GM18861 (cell line): ENCODE data around the gene PTK6.

ENCODE experiments used
- ATAC-seq: cut with Tn5 transposase; IDR thresholded peaks from one replicate; pipeline ENCODE4 v1.9.1; 2021; ENCODE audit not compliant: unreplicated experiment

PTK6 gene

GRCh38 chr20:63545814-63546213 lies 8.6 kb upstream of the PTK6 start:
- no peak for ATAC-seq

DNA sequence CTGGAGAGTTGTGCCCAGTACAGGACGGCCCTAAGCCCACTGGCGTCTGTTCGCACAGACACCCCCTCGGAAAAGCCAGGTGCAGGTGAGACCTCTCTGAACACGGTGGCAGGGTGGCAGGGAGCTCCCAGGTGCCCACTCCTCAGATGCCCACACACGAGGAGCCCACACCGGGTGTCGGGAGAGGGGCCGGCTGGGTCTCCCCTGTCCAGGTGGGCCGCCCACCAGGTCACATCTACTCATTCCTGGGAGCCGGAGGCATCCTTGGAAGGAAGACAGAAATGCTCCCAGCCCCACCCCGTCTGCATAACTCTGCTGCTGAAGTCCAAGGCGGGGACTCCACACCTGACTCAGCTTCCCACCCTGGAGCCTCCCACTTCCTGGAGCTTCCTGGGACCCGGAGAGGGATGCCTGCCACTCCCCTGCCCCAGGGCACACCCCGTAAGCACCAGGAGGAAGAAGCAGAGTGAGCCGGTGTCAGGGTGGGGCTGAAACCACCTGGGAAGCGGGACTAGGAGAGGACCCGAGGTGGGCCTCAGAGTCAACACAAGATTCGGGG lies 7.9 kb upstream of the PTK6 start:
- ATAC-seq: no peak

- ATAC-seq: no peak
These were observed 7.2 kb upstream of the PTK6 start for GRCh38 chr20:63544241-63544957.

DNA sequence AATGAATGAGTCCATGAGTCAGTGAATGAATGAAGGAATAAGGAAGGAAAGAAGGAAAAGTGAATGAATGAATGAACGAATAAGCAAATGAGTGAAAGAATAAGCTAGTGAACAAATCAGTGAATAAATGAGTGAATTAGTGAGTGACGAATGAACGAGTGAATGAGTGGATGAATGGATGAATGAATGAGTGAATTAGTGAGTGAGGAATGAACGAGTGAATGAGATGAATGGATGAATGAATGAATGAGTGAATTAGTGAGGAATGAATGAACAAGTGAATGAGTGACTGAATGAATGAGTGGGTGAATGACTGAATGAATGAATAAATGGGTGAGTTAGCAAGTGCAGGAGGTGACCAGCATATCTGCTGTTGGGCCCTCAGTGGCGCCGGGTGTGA lies 6.6 kb upstream of the PTK6 start:
- no peak for ATAC-seq

GRCh38 chr20:63543131-63543530 lies 6.0 kb upstream of the PTK6 start:
- ATAC-seq: no peak

DNA sequence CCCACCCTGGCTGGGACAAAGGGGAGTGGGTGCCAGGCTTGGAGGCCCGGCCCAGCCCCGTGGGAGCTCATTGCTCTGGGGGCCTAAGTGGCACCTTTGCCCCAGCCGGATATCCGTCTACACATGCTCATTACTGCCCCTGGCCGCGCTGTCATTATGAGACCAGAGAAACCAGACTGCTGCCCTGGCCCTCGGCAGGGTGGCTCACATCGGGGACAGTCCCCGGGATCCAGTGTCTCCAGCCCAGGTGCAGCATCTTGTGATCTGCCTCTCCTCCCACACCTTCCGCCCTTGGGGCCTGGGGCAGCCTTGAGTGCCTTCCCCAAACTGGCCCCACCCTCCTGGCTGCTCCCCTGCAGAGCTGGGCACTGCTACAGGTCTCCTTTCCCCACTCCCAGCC lies 5.5 kb upstream of the PTK6 start:
- no peak for ATAC-seq

DNA sequence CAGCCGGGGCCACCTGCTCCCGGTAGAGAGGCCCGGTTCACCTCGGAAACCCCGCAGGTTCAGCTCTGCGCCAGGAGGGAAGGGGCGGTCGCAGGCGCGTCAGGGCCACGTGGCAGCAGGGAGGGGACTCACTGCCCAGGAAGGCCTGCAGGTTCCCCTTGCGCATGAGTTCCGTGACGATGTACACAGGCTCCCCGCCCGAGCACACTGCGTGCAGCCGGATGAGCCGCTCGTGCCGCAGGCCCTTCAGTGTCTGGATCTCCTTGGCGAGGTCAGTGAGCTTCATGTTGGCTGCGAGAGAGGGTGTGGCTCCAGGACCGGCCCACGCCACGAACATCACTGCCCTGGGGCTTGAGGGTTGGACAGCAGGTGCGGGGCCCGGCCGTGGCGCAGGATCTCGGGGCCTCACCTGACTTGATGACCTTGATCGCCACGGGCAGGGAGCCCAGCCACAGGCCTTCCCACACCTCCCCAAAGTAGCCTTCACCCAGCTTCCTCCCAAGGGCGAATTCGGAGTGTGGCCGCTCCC lies 4.9 kb upstream of the PTK6 start:
- no peak for ATAC-seq

- no peak for ATAC-seq
These were observed 4.2 kb upstream of the PTK6 start for GRCh38 chr20:63541371-63541770.

DNA sequence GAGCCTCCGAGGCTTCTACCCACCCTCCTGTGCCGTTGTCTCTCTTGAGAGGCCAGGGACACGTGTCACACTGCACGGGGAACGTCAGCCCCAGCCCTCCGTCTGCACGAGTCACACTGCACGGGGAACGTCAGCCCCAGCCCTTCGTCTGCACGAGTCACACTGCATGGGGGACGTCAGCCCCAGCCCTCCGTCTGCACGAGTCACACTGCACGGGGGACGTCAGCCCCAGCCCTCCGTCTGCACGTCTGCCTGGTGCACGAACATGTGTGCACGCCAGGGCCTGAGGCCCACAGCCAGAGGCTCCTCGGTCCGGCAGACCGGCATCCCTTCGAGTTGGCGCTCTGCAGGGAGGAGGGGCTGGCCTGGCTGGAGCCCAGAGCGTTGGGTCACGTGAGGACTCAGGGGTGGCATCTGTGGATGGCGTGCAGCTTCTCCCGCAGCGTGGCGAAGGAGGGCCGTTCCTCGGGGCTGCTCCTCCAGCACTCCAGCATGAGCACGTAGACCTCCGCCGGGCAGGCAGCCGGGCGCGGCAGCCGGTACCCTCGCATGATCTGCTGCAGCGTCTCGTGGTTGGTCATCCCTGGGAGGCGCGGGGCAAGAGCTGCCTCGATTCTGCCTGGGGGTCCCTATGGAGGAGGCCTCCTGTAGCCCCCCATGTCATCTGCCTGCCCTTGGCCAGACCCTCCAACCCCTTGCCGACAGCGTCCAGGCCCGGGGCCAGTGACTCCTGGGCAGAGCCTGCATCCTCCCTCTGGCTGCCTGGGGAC lies 3.4 kb upstream of the PTK6 start:
- no peak for ATAC-seq

DNA sequence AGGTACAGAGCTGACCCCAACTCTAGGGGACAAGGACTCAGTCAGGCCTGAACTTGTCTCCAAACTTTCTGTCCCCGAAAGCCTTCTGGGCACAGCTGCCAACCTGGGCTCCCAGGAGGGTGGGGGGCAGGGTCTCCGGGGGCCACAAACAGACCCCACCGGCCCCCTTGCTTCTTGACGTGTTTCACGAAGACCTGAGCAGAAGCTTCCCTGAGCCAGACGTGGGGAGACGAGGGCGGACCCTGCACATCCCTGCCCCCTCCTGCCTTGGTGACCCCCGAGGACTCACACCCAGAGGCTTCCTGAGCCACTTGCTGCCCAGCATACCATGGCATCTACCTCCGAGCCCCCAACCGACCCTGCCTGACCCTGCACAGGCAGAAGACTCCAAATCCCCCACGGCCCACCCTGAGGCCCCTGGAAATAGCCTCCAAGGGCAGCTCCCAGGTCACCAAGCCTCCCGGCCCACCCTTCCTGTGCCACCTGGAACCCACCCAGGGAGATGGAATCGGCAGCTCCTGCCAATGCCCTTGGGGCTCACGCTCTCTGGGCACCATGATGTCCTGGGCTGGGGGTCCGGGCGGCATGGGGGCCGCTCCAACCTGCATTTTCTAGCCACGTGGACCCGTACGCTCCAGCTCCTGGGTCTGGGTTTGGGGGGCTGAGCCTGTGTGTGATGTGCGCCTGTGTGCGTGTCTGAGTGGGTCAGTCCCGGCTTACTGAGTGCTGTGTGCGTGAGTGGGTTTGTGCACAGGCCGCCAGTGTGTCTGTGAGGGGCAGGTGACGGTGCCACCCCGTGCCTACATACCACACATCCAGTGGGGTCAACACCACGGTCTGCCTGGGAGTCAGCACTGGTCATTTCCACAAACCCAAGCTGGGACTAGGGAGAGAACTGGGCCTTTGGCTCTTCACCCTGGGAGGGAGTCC lies 2.5 kb upstream of the PTK6 start:
- ATAC-seq: no peak

GRCh38 chr20:63539092-63539430 lies 1.9 kb upstream of the PTK6 start:
- no peak for ATAC-seq

DNA sequence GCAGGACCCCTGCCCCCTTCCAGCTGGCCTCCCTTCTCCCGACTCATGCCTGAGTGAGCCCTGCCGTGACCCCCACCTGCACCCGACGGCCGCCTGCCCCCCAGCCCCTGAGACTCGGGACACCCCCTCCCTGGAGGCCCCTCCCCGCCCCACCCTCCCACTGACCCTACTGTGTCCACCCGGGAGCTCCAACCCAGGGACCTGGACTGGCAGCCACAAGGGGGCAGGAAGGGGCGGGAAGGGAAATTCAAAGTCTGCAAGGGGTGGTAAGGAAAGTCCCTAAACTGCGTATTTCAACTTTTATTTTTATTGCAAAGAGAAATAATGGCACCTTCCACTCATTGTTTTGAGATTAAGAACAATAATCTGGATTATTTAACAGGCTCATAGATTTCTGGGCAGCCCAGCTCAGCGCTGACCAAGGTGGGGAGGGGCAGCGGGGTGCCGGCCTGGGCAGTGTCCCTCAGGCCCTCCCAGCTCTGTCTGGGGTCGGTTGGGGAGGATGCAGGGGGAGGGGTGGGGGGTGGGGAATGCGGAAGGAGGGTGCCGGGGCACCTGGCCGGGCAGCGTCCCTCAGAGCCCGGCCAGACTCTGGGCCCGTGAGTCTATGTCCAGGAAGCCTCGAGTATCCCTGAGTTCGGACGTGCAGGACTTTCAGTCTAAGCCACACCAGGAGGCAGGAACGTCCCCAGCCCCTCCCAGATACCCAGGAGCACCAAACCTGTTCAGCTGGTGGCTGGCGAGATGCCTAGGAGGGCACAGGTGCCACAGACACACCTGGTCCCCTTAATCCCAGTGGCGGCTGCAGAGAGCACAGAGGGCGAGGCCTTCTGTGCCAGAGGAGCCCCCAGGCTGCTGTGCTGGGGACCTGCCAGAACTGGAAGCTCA lies 1.3 kb upstream of the PTK6 start:
- no peak for ATAC-seq

DNA sequence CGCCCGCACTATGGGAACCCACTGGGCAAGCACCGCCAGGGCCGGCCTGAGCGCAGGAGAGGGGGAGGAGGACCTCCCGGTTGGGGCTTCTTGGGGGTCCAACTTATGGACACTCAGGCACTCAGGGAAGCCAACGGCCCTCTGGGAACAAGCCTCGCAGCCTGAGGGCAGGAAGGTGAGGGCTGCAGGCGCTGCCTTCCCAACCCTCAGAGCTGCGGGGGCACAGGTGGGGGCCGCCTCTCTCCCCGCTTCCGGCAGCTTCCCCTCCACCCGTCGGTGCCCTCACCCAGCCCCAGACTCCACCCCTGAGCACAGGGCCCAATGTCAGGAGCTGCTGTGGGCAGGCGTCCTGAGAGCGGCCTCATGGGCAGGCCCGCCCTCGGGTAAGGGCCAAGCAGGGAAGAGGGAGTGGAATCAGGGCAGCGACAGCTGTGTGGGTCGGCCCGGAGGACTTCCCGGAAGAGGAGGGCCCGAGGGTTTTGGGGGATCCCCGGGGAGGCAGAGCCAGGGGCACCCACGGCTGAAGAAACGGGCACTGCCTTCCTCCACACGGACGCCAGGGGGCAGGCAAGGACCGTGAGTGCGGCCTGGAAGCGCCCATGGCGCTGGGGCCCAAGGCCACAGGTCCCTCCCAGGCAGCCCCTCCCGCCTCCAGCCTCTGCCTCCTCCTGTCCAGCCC lies 488 bp upstream of the PTK6 start:
- peak; percentile 76 for ATAC-seq

- ATAC-seq: no peak
These were observed 767 bp downstream of the PTK6 start for GRCh38 chr20:63536241-63536977.

DNA sequence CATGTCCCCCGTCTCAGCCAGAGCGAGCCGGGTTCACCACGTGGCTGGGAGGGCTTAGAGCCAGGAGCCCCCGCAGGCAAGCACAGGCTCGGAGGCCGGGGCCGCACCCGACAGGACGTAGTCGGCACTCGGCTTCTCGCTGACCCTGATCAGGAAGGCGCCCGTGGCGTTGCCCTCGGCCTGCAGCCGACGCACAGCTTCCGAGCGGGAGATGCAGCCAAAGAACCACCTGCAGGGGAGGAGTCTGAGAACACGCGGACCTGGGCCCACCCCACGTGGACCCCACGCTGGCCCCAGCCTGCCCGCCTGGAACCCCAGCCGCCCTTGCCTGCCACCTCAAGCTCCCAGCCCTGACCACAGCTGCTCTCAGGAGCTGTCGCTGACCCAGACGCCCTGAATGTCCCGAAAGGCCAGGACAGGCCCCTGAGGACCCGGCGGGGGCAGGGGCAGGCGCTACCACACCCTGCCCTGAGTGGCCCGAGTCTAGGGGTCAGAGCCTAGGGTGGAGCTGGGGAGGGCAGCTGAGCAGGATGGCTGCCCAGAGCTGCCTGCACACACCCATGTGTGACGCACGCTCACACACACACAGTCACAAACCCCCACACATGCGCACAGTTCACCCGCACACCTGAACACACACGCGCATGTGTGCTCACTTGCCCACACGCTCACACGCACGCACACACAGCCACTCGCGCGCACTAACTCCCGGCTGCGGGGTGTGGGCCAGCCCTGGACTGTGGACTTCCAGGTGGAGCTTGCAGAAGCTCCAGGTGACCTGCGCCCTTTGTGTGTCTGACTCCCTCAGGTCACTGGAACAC lies 2.1 kb downstream of the PTK6 start:
- ATAC-seq: no peak

GRCh38 chr20:63534427-63534830 lies 2.7 kb downstream of the PTK6 start:
- no peak for ATAC-seq

- no peak for ATAC-seq
These were observed 3.2 kb downstream of the PTK6 start for GRCh38 chr20:63533871-63534393.

GRCh38 chr20:63533388-63533787 lies 3.8 kb downstream of the PTK6 start:
- no peak for ATAC-seq
